HG02884 (cell line): ENCODE data around the gene SMG1.
"Not testable (repeated sequence)": the region's sequence is repeated elsewhere in the genome, so short reads cannot be mapped to it uniquely, and the experiment has no call there.

ENCODE experiments used
- ATAC-seq: cut with Tn5 transposase; IDR thresholded peaks from one replicate; pipeline ENCODE4 v1.9.1; 2021; ENCODE audit warnings: mild to moderate bottlenecking, moderate library complexity; ENCODE audit not compliant: unreplicated experiment

SMG1 gene

GRCh38 chr16:18772171-18772570 lies 154.0 kb downstream of the SMG1 start:
- not testable (repeated sequence) for ATAC-seq

DNA sequence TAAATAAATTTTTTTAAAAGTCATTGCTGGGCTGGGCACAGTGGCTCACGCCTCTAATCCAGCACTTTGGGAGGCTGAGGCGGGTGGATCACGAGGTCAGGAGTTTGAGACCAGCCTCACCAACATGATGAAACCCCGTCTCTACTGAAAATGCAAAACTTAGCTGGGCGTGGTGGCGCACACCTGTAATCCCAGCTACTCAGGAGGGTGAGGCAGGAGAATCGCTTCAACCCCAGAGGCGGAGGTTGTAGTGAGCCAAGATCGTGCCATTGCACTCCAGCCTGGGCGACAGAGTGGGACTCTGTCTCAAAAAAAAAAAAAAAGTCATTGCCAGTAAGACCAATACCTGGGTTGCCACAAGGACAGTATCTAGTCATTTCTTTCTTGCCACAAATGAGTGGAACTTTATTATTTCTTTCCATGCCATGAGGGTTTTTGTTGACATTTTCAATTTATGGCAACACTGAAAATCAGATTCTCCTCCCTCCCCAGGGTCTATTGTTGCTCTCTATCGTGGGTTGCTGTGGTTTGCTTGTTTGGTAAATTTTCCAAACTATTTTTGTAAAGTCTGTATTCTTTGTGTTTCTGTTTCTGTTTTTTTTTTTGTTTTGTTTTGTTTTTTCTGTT lies 155.8 kb downstream of the SMG1 start:
- not testable (repeated sequence) for ATAC-seq

DNA sequence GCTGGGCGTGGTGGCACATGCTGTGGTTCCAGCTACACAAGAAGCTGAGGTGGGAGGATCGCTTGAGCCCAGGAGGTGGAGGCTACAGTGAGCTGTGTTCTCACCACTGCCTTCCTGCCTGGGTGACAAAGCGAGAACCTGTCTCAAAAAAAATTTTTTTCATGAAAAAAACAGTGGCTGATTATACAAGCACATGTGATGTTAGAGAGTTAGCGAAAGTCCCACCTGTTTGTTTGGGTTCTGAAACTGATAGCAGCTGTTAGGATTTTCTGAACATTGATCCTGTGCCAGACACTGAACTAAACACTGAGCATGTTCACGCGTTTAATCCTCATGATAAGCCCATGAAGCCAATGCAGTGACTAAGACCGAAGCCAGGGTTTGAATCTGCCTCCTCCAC lies 159.0 kb downstream of the SMG1 start:
- ATAC-seq = not testable (repeated sequence)

DNA sequence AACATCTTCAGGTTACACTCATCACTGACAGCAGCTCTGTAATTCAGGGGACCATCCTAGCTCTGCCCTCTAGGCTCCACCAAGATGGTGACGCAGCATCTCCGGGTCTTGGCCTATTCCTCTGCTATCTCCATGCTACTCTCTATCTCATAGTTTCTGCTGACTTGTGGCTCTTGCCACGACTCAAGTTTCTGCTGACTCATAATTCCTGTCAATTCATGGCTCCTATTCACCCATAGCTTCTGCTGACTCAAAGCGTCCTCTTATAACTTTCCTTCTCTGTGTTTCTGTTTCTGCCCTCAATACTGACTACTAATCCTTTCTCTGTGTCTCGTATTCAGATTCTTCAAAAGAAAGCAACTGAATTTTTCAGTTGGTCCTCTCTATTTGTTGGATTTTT lies 163.5 kb downstream of the SMG1 start:
- ATAC-seq = peak; percentile 54

DNA sequence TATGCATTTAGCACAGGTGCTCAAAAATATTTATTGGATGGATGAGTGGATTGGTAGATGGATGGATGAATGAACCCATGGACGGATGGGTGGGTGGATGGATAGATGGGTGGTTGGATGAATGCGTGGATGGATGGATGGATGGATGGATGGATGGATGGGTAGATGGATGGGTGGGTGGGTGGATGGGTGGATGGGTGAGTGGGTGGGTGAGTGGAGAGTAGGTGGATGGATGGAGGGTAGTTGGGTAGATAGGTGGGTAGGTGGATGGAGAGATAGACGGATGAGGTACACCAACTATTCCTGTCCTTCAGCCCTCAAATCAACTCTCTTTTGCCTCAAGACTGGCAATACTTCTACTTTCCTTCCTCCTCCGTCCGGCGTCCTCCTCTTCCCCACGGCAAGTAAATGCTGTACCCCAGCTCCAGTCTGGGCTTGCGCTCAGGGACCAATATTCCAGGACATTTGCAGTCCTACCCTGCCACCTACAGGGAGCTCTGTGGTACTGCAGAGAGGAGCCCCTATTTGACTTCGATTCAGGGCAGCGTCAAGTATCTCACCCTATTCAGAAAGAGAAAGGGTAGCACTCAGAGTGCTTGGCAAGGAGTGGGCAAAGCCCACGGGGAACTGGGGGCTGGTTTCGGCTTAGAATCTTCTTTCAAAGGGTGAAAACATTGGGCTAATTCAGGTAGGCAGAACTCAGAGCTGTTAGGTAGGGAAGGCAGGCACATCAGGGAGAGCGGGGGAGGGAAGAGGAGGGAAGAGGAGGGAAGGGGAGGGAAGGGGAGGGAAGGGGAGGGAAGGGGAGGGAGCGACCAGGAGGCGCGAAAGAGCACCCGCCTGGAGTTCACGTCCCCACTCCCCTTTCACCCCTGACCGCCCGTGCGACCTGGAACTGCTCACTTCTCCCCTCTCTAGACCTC lies 166.3 kb downstream of the SMG1 start:
- not testable (repeated sequence) for ATAC-seq

DNA sequence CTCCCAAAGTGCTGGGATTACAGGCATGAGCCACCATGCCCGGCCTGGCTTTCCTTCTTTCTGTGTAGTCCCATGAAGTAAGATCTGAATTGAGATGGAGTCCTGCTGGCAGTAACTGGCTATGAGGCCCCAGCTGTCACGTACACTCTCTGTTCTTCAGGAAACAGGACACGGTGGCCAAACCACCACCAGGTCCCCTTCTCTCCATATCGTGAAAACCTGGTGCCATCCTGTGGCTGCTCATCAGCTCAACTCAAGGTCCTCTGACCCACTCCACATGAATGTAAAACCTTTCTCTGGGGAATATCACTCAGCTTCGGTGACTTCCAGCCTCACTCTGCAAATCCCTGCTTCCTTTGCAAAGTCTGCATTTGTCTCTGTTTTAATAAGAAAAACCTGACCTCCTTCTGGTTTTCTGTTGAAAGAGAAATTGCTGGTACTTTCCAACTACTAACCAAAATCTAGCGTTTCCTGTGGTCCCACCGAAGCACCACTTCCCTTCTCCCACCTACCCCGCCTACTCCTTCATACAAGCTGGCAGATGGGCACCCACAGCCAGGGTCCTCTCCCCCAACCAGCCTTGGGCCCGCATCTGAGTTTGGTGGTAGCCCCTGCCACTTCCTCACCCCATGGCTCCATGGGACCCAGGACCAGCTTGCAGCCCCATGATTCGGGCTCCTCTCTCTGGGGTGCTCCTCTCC lies 168.1 kb downstream of the SMG1 start:
- ATAC-seq = not testable (repeated sequence)

DNA sequence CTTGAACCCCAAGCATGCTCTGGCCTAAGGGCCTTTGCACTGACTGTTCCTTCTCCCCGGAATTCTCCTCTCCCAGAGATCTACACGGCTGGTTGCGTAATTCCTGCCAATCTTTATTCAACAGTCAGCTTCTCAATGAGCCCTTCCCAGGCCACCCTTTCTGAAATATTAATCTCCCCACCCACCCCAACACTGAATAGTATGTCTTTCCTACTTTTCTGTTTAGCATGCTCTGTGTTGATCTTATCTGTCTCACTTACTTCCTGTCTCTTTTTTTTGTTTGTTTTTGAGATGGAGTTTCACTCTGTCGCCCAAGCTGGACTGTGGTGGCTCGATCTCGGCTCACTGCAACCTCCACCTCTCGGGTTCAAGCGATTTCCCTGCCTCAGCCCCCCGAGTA lies 169.6 kb downstream of the SMG1 start:
- ATAC-seq = not testable (repeated sequence)
